GM19023 (cell line): ENCODE data around the gene DEDD2.

Source experiments
- ATAC-seq: cut with Tn5 transposase; IDR thresholded peaks from one replicate; pipeline ENCODE4 v1.9.1; 2021; ENCODE audit warnings: mild to moderate bottlenecking, moderate library complexity; ENCODE audit not compliant: unreplicated experiment

The DEDD2 gene

DNA sequence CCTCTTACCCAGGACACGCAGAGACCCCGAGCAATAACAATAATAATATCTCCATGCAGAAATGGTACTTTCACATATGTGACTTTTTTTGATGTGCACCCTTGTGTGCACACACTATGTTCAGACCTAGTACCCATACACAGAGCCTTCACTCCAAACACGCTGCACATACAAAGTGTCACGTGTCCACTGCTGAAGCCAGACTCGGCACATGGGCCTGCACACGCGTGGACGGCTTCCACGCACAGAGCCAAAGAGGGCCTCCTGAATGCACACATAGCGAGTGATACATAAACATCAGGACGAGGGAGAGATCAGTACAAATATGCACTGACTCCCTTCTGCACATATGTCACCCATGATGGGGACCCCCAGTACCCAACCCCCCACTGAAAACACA lies 43.3 kb downstream of the DEDD2 start:
- no peak for ATAC-seq

DNA sequence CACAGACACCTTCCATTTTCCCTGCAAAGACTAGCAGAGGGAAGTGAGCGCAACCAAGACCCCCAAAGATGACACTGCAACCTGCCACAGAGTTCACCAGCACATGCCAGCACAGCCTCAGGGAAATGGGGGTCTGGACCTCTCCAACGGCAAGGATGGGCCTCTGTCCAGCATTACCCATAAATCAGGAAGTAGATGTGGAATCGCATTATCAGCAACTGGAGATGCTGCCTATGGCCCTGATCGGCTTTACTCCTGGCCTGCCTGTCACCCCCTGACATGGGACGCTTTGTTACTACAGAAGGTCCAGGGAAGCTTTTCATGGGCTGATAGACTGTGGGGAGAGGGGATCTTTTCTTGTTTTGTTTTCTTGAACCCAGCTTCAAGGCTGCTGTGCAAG lies 43.8 kb downstream of the DEDD2 start:
- ATAC-seq = no peak

DNA sequence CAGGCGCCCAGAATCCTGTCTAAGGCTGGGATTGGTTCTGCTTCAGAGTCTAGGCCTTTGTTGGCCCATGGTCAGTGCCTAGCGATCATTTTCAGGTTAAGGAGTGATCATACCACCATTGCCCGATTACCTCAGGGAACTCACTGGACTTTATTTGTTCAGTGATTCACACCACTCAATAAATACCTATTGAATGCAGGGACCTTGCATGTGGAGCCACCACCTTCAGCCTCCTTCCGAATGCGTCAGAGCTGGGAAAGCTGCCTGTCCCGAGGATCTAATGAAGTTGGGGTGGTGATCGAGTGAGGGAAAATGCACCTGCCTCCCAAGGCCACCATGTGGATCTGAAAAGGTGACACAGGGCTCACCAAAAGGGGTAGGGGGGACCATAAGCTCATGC lies 45.2 kb downstream of the DEDD2 start:
- no peak for ATAC-seq

DNA sequence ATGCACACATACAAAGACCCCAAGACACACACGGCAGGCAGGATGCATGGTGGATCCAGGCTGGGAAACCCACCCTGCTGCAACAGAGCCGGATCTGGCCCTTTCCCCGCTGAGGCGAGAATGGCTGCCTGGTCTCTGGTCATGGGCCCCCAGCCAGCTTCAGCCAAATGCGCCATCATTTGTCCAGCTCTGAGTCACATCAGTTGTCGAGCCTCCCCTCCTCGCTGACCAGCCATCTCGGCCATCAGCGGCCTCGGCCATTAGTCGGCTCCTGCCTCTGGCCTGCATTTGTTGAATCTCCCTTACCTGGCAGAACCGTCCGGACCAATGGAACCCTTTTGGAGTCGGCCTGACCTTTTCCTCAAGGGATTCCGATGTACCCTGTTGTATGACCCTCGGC lies 46.8 kb downstream of the DEDD2 start:
- ATAC-seq = no peak

DNA sequence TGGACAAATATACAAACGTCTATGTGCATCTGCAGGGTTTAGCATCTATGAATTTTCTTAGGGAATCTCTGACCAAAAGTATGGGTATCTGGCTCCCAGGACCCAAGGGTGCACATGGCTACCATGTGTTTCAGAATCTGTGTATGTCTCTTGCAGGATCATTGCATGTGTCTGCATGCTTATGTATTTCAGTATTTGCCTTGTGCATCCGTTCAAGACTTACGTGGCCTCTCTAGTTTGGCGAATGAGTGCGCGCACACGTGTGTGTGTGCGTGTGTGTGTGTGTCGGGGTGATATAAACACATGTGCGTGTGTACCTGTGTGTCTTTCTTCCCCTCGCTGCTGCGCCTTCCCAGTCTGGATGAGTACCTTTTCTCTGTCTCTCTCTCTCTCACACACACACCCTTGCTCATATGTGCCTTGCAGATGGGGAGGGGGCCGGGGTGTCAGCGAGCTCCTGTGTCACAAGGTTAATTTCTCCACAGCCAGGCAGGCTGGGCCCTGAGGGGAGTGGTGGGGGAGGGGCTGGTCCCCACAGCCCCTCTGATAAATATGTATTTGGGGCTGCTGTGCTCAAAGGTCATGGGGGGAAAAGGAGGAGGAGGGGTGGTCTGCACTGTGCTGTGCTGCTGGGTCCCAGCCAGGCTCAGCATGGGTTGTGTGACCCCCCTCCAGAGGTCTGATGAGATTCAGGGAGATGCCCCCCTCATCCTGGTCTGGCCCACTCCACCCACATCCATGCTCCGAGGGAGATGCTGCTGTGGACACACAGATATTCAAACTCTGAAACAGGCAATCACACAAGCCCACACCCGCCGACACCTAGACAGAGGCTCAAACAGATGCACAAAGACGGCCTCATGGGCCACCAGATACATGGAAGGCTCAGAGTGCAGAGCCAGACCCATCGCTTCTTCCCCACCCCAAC lies 47.7 kb downstream of the DEDD2 start:
- no peak for ATAC-seq

DNA sequence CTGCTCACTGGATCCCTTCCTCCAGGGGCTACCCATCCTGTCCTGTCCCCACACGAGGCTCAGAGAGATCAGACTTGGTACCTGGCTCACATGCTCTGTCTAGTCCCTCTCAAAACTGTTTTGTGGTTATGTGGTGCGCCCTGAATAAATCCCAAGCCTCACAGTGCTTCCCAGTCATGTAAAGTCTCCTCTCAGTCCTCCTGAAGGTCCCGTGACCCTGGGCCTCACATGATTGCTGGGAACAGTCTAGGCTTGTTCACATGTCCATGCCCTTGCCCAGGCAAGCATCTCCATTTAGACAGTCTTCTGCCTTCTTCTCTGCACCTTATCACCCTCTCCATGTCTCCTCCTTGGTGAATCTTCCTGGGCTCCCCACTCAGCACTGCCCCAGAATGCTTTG lies 49.3 kb downstream of the DEDD2 start:
- ATAC-seq = no peak

DNA sequence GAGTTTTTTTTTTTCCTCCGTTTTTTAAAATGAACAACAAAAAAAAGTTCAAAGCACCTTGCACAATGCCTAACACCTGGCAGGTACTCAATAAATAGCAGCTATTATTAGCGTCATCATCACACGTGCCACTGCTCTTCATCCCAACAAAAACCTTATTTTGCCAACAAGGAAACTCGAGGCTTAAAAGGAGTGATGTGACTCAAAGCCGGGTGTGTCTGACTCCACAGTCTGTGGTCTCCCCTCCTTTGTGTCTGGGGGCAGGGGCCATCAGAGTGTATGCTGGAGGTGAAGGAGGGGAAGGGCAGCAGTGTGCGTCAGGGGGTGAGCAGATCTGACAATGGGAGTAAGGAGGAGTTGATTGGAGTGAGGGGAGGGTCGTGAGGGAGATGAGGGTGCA lies 51.2 kb downstream of the DEDD2 start:
- ATAC-seq = no peak

DNA sequence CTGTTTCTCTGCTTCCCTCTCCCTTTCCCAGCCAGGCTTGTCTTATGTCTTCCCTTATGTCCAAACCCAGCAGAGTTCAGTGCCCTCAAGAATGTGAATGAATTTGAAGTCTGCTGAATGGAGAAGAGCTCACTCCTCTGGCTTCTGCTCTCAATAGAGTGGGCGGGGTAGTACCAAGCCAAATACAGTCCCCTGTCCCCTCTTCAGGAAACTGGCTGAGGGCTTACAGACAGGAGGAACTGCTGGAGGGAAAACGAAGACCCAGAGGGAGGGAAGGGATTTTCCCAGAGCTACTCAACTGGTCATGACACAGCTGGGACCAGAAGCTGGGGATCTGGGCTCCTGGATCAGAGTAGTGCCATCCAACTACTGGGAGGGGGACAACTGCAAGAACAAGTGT lies 52.3 kb downstream of the DEDD2 start:
- no peak for ATAC-seq

DNA sequence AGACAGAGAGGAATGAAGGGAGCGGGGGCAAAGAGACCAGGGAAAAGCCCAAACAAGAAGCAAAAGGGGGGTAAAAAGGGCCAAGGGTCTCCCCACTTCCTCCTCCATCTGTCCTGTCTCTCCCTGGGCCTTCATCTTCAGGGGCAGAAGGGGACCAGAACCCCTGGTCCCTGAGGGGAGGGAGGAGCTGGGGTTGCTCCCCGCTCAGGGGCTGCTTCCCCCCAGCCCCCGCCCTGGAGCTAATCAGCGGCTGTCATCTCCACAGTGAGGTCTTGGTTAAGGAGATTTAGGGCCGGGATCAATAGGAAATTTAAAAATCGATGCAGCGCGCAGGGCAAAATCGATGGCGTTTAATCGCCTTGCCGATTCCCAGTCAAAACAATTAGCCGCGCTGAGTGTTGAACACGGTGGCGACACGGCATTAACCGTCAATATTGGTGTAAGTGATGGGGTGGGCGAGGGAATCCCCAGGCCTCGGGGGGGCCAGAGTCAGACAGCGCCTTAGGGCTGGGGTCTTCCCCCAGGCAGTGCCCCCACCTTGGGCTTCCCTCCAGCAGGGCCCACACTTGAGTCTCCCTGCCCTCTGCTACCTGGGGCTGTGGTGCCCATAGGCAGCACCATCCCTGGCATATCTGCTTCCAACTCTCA lies 55.7 kb downstream of the DEDD2 start:
- no peak for ATAC-seq

DNA sequence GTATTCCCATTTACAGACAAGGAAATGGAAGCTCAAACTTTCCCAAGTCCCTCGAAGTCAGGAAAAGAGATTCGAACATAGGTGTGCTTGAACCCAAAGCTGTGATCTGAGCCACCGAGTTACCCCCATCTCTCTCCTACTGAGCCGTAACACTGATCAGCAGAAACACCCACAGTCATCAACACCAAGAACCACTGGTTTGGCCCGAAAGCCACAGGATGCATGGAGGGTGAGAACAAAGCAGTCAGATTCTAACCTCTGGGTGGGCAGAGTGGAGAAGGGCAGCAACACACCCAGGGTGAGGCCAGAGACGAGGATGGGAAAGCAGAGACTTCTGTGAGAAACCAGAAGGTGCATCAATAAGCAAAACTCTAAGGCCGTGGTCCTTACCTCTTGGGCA lies 57.5 kb downstream of the DEDD2 start:
- no peak for ATAC-seq

DNA sequence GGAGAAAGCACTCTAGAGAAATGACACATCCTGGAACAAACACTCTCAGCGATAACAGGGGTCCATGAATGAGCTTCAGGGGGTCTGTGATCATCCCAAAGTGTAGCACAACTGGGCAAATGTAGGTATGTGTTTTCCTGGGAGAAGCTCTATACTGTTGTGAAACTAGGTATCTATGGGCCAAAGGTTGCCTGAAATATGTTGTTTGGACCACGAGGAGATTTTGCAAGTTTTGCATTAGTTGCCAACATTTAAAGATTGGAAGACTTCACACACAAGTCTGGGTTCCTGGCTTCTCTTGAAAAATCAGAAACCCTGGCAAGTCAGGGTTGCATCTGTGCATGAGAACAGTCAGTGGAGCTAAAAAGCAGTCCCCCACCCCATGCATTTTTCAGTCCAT lies 58.6 kb downstream of the DEDD2 start:
- ATAC-seq = no peak

DNA sequence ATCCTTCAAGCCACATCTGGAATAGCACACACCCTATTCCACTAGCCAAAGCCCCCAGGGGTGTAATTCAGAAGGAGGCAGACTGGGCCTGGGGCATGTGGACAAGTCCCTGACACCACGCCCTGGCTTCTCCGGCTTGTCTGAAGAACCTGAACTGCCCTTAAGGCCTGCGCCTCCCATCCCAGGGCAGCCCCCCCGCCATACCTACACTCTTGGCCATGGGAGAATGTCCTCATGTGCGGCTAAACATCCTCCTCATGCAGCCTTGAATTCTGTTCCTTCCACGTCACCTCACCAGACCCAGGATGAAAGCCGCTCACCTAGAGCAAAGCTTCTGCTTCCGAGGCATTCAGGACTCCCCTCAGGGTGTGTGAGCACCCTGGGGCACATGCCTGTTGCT lies 60.9 kb downstream of the DEDD2 start:
- no peak for ATAC-seq

DNA sequence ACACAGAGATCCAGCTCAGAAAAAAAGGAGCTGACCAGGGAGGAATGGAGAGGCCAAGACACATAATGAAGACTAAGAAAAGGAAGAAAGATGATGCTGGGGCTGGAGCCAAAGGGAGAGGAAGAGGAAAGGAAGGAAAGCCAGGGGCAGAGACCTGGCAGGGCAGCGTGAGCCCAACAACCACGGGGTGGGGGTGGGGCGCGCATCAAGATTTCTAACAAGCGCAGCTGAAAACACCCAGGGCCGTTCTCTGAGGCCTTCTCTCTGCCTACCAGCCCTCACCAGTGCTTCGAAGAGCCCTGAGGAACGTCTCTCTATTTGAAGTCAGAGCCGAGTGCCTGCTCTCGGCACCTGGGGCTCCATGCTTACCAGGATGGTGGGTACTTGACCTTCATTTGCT lies 61.7 kb downstream of the DEDD2 start:
- ATAC-seq = no peak

DNA sequence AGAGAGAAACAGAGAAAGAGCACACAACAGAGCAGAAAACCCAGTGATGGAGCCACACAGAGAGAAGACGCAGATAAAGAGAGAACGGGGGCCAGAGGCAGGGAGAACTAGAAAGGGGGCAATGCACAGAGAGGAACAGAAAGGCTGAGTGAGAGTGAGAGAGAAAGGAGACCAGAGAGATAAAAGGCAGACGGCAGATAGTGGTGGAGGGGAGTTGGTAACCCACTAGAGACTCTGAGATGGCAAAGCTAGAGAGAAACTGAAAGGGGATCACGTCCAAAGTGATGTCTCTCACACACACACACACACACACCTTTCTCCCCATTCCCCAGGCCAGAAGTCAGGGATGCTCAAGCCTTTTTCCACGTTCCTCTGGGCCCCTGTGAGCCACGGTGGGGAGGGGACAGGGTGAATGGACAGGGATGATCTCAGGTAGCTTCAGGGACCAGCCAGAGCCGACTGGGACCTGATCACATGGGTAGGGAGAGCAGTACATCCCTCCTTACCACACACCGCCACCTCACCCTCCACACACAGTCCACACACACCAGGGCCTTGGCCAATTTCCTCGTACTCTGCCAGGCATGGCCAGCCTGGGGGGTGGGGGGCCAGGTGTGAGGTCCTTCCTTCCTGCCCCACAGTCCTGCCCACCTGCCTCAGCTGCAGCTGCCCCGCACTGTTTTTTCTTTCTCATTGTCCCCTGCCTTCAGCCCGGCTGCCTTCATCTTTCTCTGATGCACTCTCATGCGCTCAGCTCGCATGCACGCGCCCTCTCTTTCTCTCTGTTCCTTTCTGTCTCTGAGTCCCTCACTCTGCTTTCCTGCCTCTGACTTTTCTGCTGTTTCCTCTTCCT lies 62.8 kb downstream of the DEDD2 start:
- no peak for ATAC-seq

DNA sequence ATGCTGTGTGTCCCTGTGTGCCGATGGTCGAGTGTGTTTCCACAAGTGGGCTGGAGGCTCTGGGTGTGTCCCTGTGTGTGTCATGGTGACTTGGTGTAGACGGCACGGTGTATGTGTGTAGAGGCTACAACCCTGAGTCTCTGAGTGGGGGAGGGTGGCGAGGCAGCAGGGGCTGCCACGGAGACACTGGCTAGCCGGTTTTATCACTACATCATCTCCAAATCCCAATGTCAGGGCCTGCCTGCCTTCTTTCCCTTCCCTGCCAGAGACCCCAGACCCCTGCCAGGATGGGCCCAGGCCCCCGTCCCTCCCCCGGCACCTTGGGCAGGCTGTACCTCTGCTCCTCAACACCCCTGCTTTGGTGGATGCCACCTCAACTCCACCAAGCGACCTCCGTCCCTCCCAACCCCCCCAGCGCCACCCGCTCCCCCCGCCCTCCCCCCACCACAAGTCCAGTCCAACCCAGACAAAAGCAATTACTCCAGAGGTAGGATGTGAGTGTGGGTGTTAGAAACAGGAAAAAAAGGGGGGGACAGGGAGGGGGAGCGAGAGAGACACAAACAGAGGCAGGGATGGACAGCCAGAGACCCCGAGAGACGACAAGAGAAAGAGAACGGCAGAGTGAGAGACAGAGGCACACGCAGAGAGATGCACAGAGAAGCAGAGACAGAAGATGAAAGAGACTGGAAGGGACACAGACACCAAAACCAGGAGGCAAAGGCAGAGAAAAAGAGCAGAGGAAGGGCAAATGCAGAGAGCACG lies 63.6 kb downstream of the DEDD2 start:
- no peak for ATAC-seq

DNA sequence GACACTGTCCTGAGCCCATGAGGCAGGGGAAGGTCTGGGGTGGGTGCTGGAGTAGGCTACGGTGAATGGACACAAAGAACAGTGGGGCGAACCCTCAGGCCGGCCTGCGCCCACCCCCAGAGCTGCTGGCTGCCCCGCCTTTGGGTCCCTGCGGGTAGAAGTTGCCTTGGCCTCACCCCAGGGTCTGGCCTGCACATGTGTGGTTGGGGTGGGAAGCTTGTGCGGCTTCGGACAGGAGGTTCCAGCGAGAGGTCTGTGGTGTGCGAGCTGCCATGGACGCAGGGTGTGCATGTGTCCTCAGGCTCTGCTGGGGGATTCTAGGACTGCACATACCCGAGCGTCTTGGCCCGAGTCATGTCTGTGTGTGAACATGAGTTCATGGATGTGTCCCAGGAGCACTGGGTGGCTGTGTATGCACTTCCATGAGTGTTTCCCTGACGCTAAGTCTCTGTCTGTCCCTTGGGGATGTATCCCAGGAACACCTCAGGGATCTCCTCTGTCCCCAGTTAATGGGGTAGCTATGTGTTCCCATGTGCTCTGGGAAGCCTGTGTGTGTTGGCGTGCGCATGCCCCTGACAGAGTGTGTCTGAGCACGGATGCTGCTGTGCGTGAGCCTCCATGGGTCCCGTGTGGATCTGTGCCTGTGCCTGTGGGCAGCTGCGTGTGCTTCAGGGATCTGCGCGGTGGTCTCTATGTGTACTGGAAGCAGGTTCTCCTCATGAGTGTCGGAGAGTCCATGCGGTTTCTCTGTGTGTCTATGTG lies 64.4 kb downstream of the DEDD2 start:
- ATAC-seq = no peak

DNA sequence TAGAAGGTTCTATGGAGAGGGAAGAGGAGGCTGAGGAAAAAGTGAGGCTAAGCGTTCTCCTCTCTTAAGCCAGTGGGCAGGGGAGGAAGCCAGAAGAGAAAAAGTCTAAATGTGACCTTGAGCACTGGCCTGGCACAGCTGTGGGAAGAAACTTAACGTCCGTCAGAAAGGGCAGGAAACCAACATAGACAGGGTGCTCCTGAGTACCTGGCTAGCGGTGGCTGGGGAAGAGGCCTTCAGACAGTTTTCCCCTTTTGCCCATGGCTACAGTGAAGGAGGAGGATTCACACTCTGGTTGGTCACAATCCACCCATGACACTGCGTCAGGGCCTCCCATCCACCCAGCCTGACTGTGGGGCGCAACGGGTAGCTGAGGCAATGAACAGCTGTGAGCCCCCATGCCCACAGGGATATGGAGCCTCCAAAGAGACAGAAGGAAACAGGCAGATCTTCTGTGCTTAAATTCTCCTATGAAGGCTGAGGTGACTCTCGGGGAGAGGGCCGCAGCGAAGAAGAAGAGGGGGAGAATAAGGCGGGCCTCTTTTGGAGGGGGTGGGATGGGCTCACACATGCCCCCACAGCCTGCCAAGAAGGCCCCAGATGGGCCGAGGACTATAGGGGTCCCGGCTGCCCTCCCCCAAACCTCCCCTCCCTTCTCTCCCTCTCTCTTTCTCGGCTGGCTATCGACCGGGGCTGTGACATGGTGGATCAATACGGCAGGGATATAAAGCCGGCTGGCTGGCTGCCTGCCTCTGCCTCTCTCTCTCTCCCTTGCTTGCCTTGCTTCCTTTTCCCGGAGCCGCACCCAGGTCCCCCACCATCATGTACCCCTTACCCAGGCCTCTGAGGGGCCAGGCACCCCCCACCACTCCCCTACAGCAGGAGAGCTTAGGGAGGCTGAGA lies 65.4 kb downstream of the DEDD2 start:
- ATAC-seq = no peak

DNA sequence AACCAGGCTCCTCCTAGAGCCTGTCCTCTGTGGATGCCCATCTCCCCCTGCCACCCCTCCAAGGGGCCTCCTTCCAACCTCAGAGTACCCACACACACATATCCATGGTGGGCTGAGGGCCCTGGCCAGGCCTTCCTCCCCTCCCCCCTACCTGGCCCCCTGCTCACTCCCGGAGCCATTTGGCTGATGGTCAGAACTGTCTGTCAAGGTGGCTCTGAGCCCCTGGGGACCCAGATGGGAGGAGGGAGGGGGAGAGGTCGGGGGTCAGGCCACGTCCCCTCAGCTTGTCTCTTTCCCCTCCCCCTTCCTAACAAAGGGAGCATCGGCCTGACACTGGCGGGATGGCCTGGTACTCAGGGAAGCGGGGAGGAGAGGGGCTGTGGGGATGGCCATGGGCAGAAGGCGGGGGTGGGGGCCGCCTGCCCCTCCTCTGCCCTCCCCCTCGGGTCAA lies 66.5 kb downstream of the DEDD2 start:
- no peak for ATAC-seq

DNA sequence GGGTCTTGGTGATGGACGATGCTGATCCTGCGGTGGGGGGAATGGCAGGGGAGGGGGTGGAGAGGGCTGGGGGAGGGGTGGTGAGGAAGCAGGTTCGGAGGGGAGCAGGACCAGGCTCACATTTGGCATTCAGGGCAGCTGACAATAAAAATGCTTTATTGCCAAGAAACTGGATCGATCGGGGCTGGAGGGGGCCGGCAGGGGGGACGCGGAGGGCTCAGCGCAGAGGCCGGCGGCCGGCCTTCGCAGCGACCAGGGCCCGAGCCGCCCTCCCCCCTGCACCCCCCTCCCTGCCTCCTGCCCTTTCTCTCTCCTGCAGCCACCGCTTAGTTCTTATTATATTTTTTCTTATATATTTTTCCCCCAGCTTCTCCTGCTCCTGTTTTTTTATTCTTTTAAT lies 67.1 kb downstream of the DEDD2 start:
- no peak for ATAC-seq
